ENCODE data around the gene SERPINB1. TPM values are rescaled to one million over a fixed set of nuclear protein-coding genes. Genes with fewer than 3 reads are reported as not detected.
A peak's percentile ranks its signal among the peaks of the same experiment; 100 is the strongest.

Gene SERPINB1
- total and polyA plus RNA-seq, 9 of the 15 experiments (the other 6 are each of a cell fraction or from before 2014, with no cell fraction given) = 33.9 to 108 (median 63.8) TPM

DNA sequence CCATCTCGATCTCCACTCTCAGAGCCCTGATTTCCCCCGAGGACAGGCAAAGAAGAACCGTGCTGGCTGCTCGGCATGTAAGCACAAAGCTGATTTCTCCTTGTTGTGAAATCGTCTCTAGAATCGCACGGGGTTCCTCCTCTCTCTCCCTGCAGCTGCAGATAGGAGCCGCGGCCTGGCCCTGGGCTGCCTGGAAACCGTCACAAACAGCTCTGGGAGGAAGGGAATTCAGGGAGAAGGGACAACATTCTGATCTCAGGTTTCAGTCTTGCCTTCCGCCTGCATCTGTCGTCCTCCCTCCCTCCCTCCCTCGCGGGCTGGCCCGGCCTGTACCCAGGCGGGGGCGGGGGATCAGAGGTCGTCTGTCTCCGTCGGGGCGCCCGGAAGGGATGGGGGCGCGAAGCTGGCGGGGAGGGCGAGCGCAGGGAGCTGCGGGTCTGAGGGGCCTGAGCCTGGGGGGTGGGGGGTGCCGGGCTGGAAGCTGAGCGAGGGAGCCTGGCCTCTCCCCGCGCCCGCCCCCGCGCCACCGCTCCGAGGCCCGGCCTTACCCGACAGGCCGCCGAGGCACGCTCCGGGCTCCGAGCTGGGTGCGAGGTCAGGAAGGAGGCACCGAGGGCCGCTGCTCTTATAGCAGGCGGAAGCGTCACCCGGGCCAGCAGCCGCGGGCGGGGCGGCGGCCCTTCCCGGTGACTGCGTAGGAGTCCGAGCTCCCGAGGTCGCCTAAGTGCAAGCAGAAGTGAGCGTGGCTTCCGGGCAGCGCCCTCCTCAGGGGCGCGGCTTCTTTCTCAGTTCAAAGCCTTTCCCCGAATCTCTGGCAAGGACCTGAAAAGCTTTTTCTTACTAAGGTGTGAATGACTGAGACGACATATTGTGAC lies at the start of gene SERPINB1 (continued):
- TF ChIP-seq, protein P1, sequence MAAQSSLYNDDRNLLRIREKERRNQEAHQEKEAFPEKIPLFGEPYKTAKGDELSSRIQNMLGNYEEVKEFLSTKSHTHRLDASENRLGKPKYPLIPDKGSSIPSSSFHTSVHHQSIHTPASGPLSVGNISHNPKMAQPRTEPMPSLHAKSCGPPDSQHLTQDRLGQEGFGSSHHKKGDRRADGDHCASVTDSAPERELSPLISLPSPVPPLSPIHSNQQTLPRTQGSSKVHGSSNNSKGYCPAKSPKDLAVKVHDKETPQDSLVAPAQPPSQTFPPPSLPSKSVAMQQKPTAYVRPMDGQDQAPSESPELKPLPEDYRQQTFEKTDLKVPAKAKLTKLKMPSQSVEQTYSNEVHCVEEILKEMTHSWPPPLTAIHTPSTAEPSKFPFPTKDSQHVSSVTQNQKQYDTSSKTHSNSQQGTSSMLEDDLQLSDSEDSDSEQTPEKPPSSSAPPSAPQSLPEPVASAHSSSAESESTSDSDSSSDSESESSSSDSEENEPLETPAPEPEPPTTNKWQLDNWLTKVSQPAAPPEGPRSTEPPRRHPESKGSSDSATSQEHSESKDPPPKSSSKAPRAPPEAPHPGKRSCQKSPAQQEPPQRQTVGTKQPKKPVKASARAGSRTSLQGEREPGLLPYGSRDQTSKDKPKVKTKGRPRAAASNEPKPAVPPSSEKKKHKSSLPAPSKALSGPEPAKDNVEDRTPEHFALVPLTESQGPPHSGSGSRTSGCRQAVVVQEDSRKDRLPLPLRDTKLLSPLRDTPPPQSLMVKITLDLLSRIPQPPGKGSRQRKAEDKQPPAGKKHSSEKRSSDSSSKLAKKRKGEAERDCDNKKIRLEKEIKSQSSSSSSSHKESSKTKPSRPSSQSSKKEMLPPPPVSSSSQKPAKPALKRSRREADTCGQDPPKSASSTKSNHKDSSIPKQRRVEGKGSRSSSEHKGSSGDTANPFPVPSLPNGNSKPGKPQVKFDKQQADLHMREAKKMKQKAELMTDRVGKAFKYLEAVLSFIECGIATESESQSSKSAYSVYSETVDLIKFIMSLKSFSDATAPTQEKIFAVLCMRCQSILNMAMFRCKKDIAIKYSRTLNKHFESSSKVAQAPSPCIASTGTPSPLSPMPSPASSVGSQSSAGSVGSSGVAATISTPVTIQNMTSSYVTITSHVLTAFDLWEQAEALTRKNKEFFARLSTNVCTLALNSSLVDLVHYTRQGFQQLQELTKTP (IDR thresholded peaks at IDR 0.05; ENCODE audit: low read depth in 1 of 2, partially characterized antibody in 2 of 2) = peak in 1 of 2 experiments; percentile 53
- no peak for TF ChIP-seq LARP7 (IDR thresholded peaks at IDR 0.05)
- TF ChIP-seq, protein P2, sequence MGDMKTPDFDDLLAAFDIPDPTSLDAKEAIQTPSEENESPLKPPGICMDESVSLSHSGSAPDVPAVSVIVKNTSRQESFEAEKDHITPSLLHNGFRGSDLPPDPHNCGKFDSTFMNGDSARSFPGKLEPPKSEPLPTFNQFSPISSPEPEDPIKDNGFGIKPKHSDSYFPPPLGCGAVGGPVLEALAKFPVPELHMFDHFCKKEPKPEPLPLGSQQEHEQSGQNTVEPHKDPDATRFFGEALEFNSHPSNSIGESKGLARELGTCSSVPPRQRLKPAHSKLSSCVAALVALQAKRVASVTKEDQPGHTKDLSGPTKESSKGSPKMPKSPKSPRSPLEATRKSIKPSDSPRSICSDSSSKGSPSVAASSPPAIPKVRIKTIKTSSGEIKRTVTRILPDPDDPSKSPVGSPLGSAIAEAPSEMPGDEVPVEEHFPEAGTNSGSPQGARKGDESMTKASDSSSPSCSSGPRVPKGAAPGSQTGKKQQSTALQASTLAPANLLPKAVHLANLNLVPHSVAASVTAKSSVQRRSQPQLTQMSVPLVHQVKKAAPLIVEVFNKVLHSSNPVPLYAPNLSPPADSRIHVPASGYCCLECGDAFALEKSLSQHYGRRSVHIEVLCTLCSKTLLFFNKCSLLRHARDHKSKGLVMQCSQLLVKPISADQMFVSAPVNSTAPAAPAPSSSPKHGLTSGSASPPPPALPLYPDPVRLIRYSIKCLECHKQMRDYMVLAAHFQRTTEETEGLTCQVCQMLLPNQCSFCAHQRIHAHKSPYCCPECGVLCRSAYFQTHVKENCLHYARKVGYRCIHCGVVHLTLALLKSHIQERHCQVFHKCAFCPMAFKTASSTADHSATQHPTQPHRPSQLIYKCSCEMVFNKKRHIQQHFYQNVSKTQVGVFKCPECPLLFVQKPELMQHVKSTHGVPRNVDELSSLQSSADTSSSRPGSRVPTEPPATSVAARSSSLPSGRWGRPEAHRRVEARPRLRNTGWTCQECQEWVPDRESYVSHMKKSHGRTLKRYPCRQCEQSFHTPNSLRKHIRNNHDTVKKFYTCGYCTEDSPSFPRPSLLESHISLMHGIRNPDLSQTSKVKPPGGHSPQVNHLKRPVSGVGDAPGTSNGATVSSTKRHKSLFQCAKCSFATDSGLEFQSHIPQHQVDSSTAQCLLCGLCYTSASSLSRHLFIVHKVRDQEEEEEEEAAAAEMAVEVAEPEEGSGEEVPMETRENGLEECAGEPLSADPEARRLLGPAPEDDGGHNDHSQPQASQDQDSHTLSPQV (IDR thresholded peaks at IDR 0.05) = peak; percentile 76; the same call in 1 of the 2 replicates
- TF ChIP-seq RBM14 (IDR thresholded peaks at IDR 0.05; ENCODE audit: borderline replicate concordance, insufficient read depth, low read depth, low read length) = 0 out of 2 replicates have a peak, but pooled peaks have one; percentile 48
- TF ChIP-seq KDM1A (IDR thresholded peaks at IDR 0.05) = peak; percentile 53 to 55
- no peak for TF ChIP-seq NCOA2 (IDR thresholded peaks at IDR 0.05; ENCODE audit: partially characterized antibody in 2 of 2)
- no peak for TF ChIP-seq NFIX (CRISPR knock-in tag; IDR thresholded peaks at IDR 0.05; ENCODE audit: low read depth)
- TF ChIP-seq TAF15 (IDR thresholded peaks at IDR 0.05; ENCODE audit: low read depth, low read length) = no peak
- peak; percentile 93 for TF ChIP-seq FOXJ2 (tag; IDR thresholded peaks at IDR 0.05)
- peak; percentile 56 to 84 for TF ChIP-seq RCOR1 (IDR thresholded peaks at IDR 0.05; ENCODE audit: borderline replicate concordance in 1 of 2, low read depth in 2 of 2, low read length in 2 of 2)
- TF ChIP-seq EP300 (IDR thresholded peaks at IDR 0.05; ENCODE audit: low read length) = peak; percentile 81
- peak; percentile 95 for TF ChIP-seq EGR1 (conservative IDR thresholded peaks at IDR 0.05)
- TF ChIP-seq, protein P3, sequence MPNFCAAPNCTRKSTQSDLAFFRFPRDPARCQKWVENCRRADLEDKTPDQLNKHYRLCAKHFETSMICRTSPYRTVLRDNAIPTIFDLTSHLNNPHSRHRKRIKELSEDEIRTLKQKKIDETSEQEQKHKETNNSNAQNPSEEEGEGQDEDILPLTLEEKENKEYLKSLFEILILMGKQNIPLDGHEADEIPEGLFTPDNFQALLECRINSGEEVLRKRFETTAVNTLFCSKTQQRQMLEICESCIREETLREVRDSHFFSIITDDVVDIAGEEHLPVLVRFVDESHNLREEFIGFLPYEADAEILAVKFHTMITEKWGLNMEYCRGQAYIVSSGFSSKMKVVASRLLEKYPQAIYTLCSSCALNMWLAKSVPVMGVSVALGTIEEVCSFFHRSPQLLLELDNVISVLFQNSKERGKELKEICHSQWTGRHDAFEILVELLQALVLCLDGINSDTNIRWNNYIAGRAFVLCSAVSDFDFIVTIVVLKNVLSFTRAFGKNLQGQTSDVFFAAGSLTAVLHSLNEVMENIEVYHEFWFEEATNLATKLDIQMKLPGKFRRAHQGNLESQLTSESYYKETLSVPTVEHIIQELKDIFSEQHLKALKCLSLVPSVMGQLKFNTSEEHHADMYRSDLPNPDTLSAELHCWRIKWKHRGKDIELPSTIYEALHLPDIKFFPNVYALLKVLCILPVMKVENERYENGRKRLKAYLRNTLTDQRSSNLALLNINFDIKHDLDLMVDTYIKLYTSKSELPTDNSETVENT (CRISPR knock-in tag; IDR thresholded peaks at IDR 0.05) = peak; percentile 75; the same call in 1 of the 2 replicates
- TF ChIP-seq NFRKB (IDR thresholded peaks at IDR 0.05; ENCODE audit: low read depth) = 0 out of 2 replicates have a peak, but pooled peaks have one; percentile 38
